GM19468 (cell line): ENCODE measurements around the gene DPEP3.

Experiments
- ATAC-seq: cut with Tn5 transposase; IDR thresholded peaks from one replicate; pipeline ENCODE4 v1.9.1; 2021; ENCODE audit warnings: mild to moderate bottlenecking, moderate library complexity, moderate number of reproducible peaks; ENCODE audit not compliant: unreplicated experiment; ENCODE audit errors: extremely low read depth

Gene DPEP3

DNA sequence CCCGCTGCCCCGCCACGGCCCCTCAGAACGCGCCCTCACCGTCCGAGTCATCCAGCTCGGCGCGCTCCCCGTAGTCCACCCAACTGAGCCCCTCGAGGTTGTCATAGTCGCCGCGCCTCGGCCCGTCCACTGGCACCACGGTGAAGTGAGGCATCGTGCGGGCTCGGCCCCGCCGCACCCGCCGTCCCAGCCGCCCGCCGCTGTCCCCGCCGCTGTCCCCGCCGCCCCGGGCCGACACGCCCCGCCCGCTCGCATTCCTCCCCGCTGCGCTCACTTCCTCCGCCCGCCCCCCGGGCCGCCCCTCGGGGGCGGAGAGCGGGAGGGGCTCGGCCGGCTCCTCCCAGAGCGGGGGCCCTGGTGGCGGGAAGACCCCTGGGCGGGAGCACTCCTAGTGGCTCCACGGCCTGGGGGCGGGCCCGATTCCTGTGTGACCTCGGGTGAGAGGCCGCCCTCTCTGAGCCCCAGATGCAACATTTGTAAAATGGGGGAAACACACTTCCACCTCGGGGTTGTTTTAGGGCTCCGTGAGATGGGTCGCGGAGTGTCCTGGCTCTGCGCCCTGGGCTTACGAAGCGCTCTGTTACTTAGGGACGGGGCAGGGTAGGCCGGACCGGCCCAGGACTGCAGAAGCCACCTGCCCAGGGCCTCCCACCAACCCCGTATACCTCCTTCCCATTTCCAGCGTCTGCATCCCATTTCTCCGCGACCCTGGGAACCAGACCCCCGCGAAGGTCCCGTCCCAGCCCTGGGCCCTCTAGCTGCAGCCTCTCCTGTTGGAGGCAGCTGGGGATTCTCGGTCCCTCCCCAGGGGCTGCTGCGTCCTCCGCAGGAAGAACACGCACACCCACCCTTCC is 11.7 kb downstream of the DPEP3 start, which contains the start of gene SLC12A4:
Gene SLC12A4, minus strand, starts transcription at position 238 of the 854 bp plus-strand sequence. Its CDS starts 84 bp downstream, at position 154.
- peak; percentile 43 for ATAC-seq

DNA sequence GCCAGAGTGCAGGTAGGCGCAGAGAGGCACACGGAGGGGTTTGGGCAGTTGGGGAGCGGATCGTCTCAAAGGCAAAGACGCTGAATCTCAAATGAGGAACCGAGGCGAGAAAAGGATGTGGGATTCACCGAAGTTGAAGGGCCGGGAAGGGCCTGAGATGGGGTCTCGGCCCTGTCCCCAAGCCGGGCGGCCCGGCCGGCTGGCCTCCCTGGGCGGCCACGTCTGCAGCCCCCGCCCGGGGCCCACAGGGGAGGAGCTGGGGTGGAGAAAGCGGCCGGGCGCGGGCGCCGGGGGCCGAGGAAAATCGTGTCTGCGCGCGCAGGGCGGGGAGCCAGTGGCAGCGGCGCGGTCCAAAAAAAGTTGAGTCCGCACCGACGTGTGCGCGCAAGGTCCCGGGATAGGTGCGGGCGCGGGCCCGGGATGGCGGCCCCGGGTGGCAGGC is 12.3 kb downstream of the DPEP3 start:
- no peak for ATAC-seq

GRCh38 chr16:67967183-67967957 is 12.9 kb downstream of the DPEP3 start:
- ATAC-seq, result no peak

DNA sequence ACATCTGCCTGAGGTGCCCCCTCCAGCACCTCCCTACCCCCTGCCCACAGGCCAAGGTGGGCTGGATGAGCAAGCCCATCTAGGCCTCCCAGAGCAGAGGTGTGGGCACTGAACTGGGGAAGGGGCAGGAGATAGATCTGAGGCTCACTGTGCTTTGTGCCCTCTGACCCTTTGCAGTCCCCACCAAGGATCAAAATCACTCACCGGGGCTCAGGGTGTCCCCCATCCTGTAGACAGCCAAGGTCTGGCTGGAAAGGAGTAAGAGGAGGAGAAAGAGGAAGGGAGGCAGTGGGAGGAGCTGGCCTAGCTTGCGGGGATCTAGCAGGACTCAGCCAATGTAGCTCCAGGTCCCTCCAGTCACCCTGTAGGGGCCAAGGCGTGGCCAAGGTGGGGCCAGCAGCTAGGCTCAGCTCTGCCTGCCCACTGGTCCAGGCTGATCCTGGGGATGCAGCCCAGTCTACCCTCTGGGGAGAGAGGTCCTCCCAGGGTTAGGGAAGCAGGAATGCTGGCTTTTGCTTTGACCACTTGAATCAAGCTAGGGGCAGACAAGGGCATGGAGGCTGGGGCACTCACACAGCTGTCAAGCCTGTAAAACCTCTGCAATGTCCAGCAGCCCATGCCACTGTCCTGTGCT is 13.6 kb downstream of the DPEP3 start:
- no peak for ATAC-seq

DNA sequence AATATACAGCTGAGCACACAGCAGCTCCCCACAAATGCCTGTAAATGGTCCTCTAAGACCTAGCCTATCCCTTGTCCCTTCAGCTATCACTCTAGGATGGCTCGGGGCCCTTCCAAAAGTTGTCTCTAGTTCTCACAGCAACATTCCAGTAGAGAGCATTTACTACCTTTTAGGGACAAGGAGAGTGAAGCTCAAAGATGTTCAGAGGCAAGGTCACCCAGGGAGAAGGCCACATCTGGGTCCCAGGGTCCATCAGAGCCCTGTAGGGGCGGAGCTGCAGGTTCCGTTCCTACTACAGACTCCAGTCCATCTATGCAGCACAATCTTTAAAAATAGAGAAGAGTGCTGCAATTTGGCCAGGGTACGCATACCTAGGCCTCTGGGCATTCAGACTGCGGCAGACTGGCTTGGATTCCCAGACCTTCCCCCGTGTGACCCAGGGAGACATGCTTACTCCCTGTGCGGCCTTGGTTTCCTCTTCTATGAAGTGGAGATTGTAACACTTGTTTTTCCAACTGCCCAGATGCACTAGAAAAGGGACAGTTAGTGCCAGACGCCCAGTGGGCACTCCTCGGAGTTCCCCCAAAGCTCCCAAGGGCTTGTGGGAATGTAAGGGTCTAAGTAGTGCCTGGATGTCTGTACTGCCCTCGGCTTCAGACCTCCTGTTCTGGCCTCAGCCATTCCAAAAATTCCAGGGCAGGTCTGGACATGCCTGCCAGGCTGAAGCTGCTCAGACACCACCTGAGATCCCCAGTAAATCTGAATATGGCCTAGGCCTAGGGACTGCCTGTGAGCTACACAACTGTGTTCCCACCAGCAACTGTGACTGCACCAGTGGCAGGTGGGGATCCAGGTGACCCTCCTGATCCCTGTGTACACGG is 14.4 kb downstream of the DPEP3 start:
- ATAC-seq, result no peak

- ATAC-seq, result no peak
Measured at GRCh38 chr16:67964477-67965131, 15.7 kb downstream of the DPEP3 start.

DNA sequence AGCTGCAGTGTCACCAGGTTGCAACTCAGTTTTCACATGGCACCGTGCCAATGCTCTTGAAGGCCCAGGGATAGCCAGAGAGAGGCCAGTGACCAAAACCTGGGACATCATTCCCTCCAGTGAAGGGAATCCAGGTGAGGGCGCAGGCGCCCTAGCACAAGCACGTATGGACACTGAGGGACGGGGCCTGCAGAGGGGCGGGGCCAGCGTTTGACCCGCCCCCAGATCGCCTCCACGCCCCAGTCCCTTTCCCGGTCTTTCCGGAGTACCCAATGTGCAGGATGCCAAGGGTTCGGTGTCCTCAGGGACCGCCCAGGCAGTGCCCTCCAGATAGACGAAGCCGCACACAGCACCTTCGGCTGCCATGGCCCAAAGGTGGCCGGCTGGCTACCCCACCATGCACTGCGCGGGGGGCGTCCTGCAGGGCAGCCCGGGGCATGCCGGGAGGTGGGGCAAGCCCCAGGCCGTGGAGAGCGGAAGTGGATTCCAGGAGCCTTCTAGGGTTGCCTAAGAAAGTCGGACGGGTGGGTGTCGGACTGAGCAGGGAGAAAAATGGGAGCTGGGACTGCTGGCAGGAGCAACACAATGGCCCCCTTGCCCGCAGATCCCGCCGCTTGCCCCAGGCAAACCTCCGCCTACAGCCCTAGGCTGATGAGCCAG is 16.5 kb downstream of the DPEP3 start:
- ATAC-seq, result no peak

DNA sequence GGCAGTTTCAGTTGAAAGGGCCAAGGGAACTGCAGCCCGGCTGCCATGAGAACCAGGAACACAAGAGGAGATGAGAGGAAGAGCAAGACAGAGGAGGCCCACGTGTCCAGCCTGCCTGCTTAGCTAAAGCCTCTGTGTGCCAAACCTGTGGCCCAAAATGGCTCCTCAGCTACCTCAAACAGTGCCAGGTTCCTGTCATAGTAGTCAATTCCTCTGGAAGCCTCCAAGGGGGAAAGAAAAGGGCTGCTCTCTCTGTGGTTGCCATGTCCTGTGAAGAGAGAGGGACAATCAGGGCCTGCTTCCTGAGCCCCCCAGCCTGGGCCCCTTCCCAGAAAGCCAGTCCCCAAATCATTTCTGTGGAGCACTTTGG is 17.0 kb downstream of the DPEP3 start:
- no peak for ATAC-seq

GRCh38 chr16:67962135-67962534 is 18.2 kb downstream of the DPEP3 start:
- ATAC-seq, result no peak

DNA sequence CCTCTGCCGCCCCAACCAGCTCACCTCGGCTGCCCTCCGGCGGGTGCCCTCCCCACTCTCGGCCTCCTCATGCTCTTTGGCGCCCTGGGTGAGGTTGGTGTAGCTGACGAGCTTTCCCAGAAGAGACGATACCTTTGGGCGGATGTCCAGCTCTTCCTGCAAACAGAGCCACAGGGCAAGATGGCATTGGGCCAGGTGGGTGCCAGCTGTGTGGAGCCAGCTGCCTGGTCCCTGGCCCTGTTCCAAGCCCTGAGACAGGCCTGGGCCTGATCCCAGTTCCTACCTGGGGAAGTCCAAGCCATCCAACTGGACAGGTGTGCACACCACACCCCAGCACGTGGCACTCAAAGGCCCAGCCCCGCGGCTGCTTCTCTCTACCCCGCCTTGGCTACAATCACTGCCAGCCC is 18.7 kb downstream of the DPEP3 start:
- no peak for ATAC-seq

DNA sequence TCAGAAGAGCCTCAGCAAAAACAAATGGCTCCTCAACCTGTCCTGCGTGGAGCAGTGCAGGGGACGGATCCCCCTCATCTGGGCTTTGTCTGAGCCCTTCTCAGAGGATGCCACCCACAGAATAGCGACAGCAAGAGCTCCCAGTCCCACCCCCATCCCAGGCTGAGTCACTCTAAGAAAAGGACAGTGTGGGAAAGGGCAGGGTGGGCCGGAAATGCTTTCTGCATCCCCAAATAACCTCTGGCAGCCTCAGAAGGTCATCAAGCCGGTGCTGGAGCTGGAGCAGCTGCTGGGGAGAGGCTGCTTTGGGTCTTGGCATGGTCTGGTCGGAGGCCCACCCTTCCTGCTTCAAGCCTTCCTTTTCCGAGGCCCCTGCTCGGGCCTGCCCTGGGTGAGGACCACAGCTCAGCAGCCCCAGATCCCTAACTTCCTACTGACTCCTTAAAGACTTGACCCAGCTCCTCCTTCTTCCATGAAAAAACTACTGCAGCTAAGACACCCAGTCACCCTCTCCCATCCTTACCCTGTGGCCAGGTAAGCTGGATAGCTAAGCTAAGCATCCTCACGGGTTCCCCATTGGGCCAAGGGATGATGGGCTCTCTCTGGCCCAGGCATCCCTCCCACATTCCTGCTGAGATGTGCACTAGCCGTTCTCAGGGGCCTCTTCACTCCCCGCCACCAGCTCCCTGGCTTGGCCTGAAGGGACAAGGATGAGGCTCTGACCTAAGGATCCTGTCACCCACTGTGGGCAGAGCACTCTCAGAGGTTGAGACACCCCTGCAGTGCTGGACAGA is 20.6 kb downstream of the DPEP3 start:
- no peak for ATAC-seq

DNA sequence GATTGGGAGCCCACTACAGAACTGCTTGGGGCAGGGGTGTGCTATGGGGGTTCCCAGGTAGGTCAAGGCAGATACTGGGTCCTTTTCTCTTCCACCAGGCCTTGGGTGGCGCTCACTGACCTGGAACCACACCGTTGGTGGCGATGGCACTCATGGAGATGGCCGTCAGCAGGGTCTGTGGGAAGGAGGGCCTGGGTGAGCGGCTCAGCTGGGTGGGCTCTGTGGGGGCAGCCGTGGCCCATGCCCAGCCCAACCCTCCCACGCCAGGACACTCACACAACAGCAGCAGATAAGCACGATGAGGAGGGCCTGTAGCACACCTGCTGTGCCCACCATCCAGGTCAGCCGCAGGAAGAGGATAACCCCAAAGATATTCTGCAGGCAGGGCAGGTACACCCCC is 22.7 kb downstream of the DPEP3 start:
- ATAC-seq, result no peak

GRCh38 chr16:67954421-67955196 is 25.7 kb downstream of the DPEP3 start:
- no peak for ATAC-seq

GRCh38 chr16:67953641-67954375 is 26.5 kb downstream of the DPEP3 start:
- ATAC-seq, result no peak

- no peak for ATAC-seq
Measured at GRCh38 chr16:67951485-67951884, 28.8 kb downstream of the DPEP3 start.

- ATAC-seq, result no peak
Measured at GRCh38 chr16:67950335-67950843, 29.9 kb downstream of the DPEP3 start.
